Muscle of leg (tissue), 11 donors: ENCODE results near the gene GJB3. TPM values are rescaled to one million over a fixed set of nuclear protein-coding genes. Genes with fewer than 3 reads are reported as not detected.
A peak's percentile ranks its signal among the peaks of the same experiment; 100 is the strongest.
"Not testable (repeated sequence)": the region's sequence is repeated elsewhere in the genome, so short reads cannot be mapped to it uniquely, and the experiment has no call there.

Experiments
- DNase-seq: peaks from one replicate; pipeline ENCODE4 v3.0.0; 2013
- H3K27ac ChIP-seq: one replicate; pipeline ENCODE4 v1.5.1; 2013; ENCODE audit warnings: mild to moderate bottlenecking, low read length, control low read depth
- H3K27me3 ChIP-seq: one replicate; pipeline ENCODE4 v1.6.1; 2013; ENCODE audit warnings: low read length; ENCODE audit not compliant: control insufficient read depth, insufficient read depth
- H3K36me3 ChIP-seq: one replicate; pipeline ENCODE4 v1.6.1; 2013; ENCODE audit warnings: low read length; ENCODE audit not compliant: control insufficient read depth, insufficient read depth
- H3K4me1 ChIP-seq: one replicate; pipeline ENCODE4 v1.6.1; 2013; ENCODE audit warnings: low read length; ENCODE audit not compliant: control insufficient read depth, insufficient read depth
- H3K4me3 ChIP-seq: one replicate; pipeline ENCODE4 v1.5.1; 2013; ENCODE audit warnings: low read length, control low read depth
- H3K9me3 ChIP-seq: replicated peaks from 2 replicates; pipeline ENCODE4 v1.6.1; 2013; ENCODE audit warnings: low read depth, low read length; ENCODE audit not compliant: control insufficient read depth
- WGBS: methylation state at CpG from one replicate; pipeline ENCODE4 v1.1.5; 2013; ENCODE audit warnings: missing lambda C conversion rate; ENCODE audit not compliant: insufficient coverage; 5-methylcytosine and 5-hydroxymethylcytosine counted together
- polyA plus RNA-seq, 8 donors: library from polyadenylated mRNA; unstranded; fragments of 120-200 nt; gene quantifications; one replicate each; pipeline versions ENCODE4 v1.2.1 to v1.2.3, GENCODE V29; 2013; ENCODE audit warnings: inconsistent platforms in 1 of 8, low replicate concordance in 1 of 8; ENCODE audit not compliant: insufficient read length in 8 of 8, insufficient read depth in 1 of 8
- total RNA-seq: library from RNA; stranded (reverse); fragments of 120-200 nt; gene quantifications from one replicate; pipeline ENCODE4 v1.2.4, GENCODE V29; 2013

The GJB3 gene
- total and polyA plus RNA-seq, 9 donors = 0.10 to 1.8 (median 0.12) TPM; not detected in 4

DNA sequence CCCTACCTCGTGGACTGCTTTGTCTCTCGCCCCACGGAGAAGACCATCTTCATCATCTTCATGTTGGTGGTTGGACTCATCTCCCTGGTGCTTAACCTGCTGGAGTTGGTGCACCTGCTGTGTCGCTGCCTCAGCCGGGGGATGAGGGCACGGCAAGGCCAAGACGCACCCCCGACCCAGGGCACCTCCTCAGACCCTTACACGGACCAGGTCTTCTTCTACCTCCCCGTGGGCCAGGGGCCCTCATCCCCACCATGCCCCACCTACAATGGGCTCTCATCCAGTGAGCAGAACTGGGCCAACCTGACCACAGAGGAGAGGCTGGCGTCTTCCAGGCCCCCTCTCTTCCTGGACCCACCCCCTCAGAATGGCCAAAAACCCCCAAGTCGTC is 13.8 kb downstream of the GJB3 start:
- DNase-seq = no peak
- Histone ChIP-seq H3K4me1 (peaks cover 8% of the 10 kb centered on the region), H3K36me3 (peaks cover 4% of the 10 kb centered on the region), H3K9me3 (no peaks in the 10 kb centered on the region), H3K27me3 (peaks cover 26% of the 10 kb centered on the region), H3K27ac (no peak overlapping the region), H3K4me3 (peak overlapping the region; percentile 39)
- 92% methylated on average over 10 of the region's 12 CpGs for WGBS

DNA sequence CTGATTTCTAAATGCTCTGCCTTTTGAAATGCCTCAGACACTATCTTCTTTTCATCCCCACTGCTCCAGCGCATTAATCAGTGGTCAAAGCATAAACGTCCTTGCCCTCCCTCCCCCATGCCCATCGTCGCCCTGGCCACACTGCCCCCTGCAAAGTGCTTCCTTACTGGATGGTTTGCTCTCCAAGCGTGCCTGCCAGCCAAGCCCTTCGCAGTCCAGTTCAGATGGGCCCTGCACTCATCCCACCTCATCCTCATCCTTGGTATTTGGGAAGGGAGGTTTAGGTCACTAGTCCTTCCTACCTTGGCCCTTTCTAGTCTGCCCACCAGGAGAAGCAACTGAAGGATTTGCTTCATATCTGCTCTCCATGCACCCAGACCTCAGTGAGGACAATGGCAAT is 14.9 kb downstream of the GJB3 start:
- H3K36me3 ChIP-seq = peaks cover 4% of the 10 kb centered on the region
- H3K27ac ChIP-seq = no peak overlapping the region
- 66% methylated on average over 4 of the region's 6 CpGs for WGBS
- no peak for DNase-seq
- peaks cover 22% of the 10 kb centered on the region for H3K27me3 ChIP-seq
- peaks cover 8% of the 10 kb centered on the region for H3K4me1 ChIP-seq
- H3K4me3 ChIP-seq = peak overlapping the region; percentile 39
- no peaks in the 10 kb centered on the region for H3K9me3 ChIP-seq

DNA sequence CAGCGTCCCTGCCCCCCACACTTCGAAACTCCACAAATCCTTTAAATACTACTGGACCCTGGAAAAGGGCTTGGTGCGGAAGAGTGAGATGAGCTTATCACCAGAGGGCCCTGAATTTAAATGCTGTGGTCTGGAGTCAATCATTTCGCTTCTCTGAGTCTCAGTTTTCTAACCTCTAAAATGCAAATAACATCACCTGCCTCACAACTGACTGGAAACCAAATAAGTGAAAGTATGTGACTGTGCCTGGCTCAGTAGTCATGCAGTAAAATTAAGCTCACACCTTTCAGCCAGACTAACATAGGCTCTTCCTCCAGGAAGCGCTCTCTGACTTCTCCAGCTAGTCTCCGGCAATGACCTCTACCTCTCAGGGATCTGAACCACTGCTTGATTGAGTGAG is 16.0 kb downstream of the GJB3 start:
- Histone ChIP-seq H3K9me3 (no peaks in the 10 kb centered on the region), H3K4me1 (peaks cover 6% of the 10 kb centered on the region), H3K27ac (no peak overlapping the region), H3K36me3 (peaks cover 4% of the 10 kb centered on the region), H3K27me3 (peaks cover 16% of the 10 kb centered on the region), H3K4me3 (peak overlapping the region; percentile 39)
- WGBS = 100% methylated on average over 1 of the region's 6 CpGs
- DNase-seq = no peak

DNA sequence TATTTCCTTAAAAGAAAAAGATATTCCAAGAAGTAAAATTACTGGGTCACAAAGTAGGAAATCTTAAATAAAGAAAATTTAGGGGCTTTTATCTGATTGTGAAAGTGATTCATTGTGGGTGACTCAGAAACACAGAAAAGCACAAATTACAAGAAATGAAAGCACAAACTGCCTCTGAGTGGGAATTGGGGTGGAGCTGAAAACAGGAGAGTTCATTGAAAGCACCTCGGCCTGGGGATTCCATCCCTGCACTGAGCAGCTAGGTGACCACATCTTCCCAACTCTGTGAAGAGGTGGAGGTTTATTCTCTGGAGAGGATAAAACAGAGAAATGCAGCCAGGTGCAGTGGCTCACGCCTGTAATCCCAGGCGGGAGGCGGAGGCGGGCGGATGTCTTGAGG is 19.2 kb downstream of the GJB3 start:
- DNase-seq = no peak
- Histone ChIP-seq H3K9me3 (no peaks in the 10 kb centered on the region), H3K27me3 (no peaks in the 10 kb centered on the region), H3K36me3 (no peaks in the 10 kb centered on the region), H3K4me1 (no peaks in the 10 kb centered on the region), H3K4me3 (no peak overlapping the region), H3K27ac (no peak overlapping the region)
- no CpG with 5 or more reads among the region's 6 CpGs for WGBS

DNA sequence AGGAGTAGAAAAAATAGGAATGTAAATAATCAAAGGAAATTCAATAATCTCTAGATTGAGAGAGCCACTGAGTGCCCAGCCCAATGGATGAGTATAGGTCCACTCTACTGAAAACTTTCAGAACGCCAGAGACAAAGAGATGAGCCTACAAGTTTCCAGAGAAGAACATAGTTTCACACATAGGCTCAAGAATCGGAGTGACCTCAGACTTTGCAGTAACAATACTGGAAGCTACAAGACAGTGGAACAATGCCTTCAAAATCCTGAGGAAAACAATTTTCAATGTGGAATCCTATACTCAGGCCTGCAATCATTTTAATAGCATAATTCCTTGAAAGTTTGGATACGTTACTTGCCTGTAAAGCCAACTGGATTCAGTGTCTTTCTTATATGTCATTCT is 22.8 kb downstream of the GJB3 start:
- Histone ChIP-seq H3K4me1 (no peaks in the 10 kb centered on the region), H3K36me3 (no peaks in the 10 kb centered on the region), H3K27me3 (no peaks in the 10 kb centered on the region), H3K9me3 (no peaks in the 10 kb centered on the region), H3K4me3 (no peak overlapping the region), H3K27ac (no peak overlapping the region)
- 88% methylated on average over 2 of the region's 3 CpGs for WGBS
- no peak for DNase-seq

DNA sequence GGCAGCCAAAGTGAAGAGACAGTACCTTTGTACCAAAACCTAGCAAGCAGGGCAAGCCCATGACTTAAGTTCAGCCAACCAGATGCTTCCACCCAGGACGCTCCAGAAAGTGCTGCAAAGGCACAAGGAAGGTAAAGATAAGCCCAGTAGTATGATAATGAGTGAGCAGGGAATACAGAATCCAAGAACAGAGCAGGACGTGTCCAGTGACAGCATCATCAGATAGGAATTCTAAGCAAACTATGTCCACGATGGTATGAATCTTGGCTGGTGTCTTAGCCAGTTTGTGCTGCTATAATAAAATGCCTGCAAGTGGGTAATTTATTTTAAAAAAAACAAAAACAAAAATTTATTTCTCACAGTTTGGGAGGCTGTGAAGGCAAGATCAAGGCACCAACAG is 25.4 kb downstream of the GJB3 start:
- 42% methylated on average over 2 of the region's 3 CpGs for WGBS
- Histone ChIP-seq H3K4me3 (no peak overlapping the region), H3K36me3 (no peaks in the 10 kb centered on the region), H3K27ac (no peak overlapping the region), H3K27me3 (no peaks in the 10 kb centered on the region), H3K9me3 (no peaks in the 10 kb centered on the region), H3K4me1 (no peaks in the 10 kb centered on the region)
- DNase-seq = no peak

DNA sequence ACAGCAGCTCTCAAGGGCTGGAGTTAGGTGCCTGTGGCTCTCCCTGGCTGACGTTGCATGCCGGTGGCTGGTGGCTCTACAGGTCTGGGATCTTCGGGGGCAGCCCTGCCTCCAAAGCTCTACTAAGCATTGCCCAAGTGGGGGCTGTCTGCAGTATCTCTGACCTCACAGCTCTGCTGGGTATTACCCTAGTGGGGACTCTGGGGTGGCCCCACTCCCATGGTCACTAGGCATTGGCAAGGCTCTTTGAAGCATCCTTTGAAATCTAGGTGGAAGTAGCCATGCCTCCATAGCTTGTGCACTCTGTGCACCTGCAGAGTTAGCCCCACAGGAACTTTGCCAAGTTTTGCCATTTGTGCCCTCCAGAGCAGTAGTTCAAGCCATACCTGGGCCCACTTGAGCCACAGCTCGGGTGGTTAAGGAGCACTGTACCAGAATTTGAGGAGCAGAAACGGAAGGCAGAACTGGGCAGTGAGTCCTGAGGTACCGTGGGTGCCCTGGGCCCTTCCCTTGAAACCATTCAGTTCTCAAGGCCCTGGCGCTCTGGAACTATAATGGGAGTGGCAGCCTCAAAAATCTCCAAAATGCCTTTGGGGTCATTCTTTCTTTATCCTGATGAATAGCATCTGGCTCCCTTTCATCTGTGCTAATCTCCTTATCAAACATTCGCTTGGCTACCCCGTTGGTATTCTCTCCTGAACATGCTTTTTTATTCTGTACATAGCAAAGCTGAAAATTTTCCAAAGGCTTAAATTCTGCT is 27.2 kb downstream of the GJB3 start:
- no peaks in the 10 kb centered on the region for H3K4me1 ChIP-seq
- no peaks in the 10 kb centered on the region for H3K27me3 ChIP-seq
- H3K36me3 ChIP-seq = no peaks in the 10 kb centered on the region
- no peak overlapping the region for H3K4me3 ChIP-seq
- H3K27ac ChIP-seq = no peak overlapping the region
- 70% methylated on average over 3 of the region's 9 CpGs for WGBS
- no peak for DNase-seq
- H3K9me3 ChIP-seq = no peaks in the 10 kb centered on the region

DNA sequence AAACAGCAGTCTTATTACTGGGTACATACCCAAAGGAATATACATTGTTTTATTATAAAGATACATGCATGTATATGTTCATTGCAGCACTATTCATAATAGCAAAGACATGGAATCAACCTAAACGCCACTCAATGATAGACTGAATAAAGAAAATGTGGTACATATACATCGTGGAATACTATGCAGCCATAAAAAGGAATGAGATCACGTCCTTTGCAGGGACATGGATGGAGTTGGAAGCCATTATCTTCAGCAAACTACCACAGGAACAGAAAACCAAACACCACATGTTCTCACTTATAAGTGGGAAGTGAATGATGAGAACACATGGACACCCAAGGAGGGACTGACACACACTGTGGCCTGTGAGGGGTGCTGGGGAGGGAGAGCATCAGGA is 29.8 kb downstream of the GJB3 start:
- not testable (repeated sequence) for H3K9me3 ChIP-seq, DNase-seq, H3K36me3 ChIP-seq, H3K4me3 ChIP-seq, H3K4me1 ChIP-seq, H3K27me3 ChIP-seq, H3K27ac ChIP-seq
- WGBS = no CpG with 5 or more reads among the region's 3 CpGs

DNA sequence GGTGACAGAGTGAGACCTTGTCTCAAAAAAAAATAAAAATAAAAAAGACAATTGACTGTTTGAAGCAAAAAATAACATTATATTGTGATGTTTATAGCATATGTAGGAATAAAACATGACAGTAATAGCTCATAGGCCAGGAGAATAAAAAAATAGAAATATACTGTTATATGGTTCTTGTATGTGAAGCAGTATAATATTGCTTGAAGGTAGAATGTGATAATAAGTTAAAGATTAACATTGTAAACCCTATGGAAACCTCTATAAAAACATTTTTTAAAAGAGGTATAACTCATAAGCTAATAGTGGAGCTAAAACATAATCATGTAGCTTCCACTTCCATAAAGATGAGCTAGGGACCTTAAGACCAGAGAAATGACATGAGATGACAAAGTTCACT is 35.3 kb downstream of the GJB3 start:
- no peak overlapping the region for H3K4me3 ChIP-seq
- no peaks in the 10 kb centered on the region for H3K4me1 ChIP-seq
- no peak for DNase-seq
- no peak overlapping the region for H3K27ac ChIP-seq
- peaks cover 2% of the 10 kb centered on the region for H3K9me3 ChIP-seq
- no peaks in the 10 kb centered on the region for H3K27me3 ChIP-seq
- no peaks in the 10 kb centered on the region for H3K36me3 ChIP-seq

DNA sequence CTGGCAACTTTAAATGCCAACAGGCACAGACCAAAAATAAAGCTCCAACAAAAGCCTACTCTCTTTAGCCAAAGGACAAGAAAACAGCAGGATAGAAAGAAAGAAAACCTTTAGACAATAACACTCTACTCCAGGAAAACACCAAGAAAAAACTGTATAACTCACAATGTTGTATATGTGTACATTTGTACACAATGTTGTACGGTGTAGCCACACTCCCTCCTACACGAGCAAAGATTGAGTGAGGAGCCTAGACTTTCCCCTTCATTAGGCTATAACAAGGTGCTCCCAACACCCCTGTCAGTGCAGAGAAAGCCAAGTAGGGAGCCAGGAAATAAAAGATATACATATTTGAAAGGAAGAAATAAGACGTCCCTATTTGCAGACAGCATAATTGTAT is 35.8 kb downstream of the GJB3 start:
- Histone ChIP-seq H3K4me1 (no peaks in the 10 kb centered on the region), H3K36me3 (no peaks in the 10 kb centered on the region), H3K27me3 (no peaks in the 10 kb centered on the region), H3K27ac (no peak overlapping the region), H3K9me3 (peaks cover 2% of the 10 kb centered on the region), H3K4me3 (no peak overlapping the region)
- no CpG with 5 or more reads among the region's 3 CpGs for WGBS
- no peak for DNase-seq

DNA sequence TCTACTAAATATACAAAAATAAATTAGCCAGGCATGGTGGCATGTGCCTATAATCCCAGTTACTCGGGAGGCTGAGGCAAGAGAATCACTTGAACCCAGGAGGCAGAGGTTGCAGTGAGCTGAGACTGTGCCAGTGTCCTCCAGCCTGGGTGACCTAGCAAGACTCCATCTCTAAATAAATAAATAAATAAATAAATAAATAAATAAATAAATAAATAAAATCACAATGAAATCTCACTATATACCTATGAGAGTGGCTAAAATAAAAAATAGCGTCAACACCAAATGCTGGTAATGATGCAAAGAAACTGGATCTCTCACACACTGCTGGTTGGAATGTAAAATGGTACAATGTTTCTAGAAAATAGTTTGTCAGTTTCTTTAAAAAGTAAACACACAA is 37.8 kb downstream of the GJB3 start:
- WGBS = no CpG with 5 or more reads among the region's 2 CpGs
- H3K9me3 ChIP-seq, H3K27me3 ChIP-seq: not testable (repeated sequence)

More for the DNA sequence above, 37.8 kb downstream of the GJB3 start:
- H3K4me1 ChIP-seq, H3K36me3 ChIP-seq, H3K4me3 ChIP-seq, H3K27ac ChIP-seq, DNase-seq: not testable (repeated sequence)
